Measurements from ENCODE around the gene CALCOCO2.
"Not testable (repeated sequence)": the region's sequence is repeated elsewhere in the genome, so short reads cannot be mapped to it uniquely, and the experiment has no call there.

The CALCOCO2 gene

GRCh38 chr17:48825446-48826381 is 5.1 kb upstream of the CALCOCO2 start:
- no peak for DNase-seq

- DNase-seq: no peak
These were observed 681 bp downstream of the CALCOCO2 start for GRCh38 chr17:48831549-48831883.

GRCh38 chr17:48834973-48835372 is 4.1 kb downstream of the CALCOCO2 start:
- no peak for DNase-seq

- no peak for DNase-seq
These were observed 5.1 kb downstream of the CALCOCO2 start for GRCh38 chr17:48835971-48836370.

GRCh38 chr17:48837458-48837857 is 6.6 kb downstream of the CALCOCO2 start:
- not testable (repeated sequence) for DNase-seq

GRCh38 chr17:48840441-48840840 is 9.6 kb downstream of the CALCOCO2 start:
- DNase-seq: no peak

GRCh38 chr17:48841395-48841831 is 10.6 kb downstream of the CALCOCO2 start:
- DNase-seq: no peak

- no peak for DNase-seq
These were observed 11.9 kb downstream of the CALCOCO2 start for GRCh38 chr17:48842746-48843145.

- DNase-seq: no peak
These were observed 12.5 kb downstream of the CALCOCO2 start for GRCh38 chr17:48843187-48843900.

GRCh38 chr17:48850792-48851323 is 20.0 kb downstream of the CALCOCO2 start:
- DNase-seq: no peak

GRCh38 chr17:48854774-48855476 is 24.1 kb downstream of the CALCOCO2 start:
- DNase-seq: no peak

- DNase-seq: no peak
These were observed 25.4 kb downstream of the CALCOCO2 start for GRCh38 chr17:48856122-48856821.

- no peak for DNase-seq
These were observed 29.2 kb downstream of the CALCOCO2 start for GRCh38 chr17:48860034-48860433.

- no peak for DNase-seq
These were observed 29.6 kb downstream of the CALCOCO2 start for GRCh38 chr17:48860456-48860855.

- no peak for DNase-seq
These were observed 38.2 kb downstream of the CALCOCO2 start for GRCh38 chr17:48868916-48869500.

- DNase-seq: no peak
These were observed 39.0 kb downstream of the CALCOCO2 start for GRCh38 chr17:48869821-48870318.

- no peak for DNase-seq
These were observed 40.3 kb downstream of the CALCOCO2 start for GRCh38 chr17:48871035-48871550.

- no peak for DNase-seq
These were observed 40.9 kb downstream of the CALCOCO2 start for GRCh38 chr17:48871551-48872351.

- DNase-seq: not testable (repeated sequence)
These were observed 41.6 kb downstream of the CALCOCO2 start for GRCh38 chr17:48872409-48872808.

- DNase-seq: no peak
These were observed 42.4 kb downstream of the CALCOCO2 start for GRCh38 chr17:48873209-48873608.
